Nephron progenitor cell (in vitro differentiated cells): Measurements from ENCODE around the gene PRPF40A.

ENCODE experiments used
- DNase-seq: peaks from one replicate; pipeline ENCODE4 v3.0.0; 2021
- H3K27ac Mint-ChIP-seq: 2 replicates; pipeline ENCODE4 v1.8.0; 2021; ENCODE audit warnings: mild to moderate bottlenecking, moderate library complexity, mixed read lengths
- H3K27me3 Mint-ChIP-seq: 2 replicates; pipeline ENCODE4 v1.8.0; 2021; ENCODE audit warnings: mild to moderate bottlenecking, low read depth, mixed read lengths; ENCODE audit not compliant: poor library complexity
- H3K36me3 Mint-ChIP-seq: 2 replicates; pipeline ENCODE4 v1.8.0; 2021; ENCODE audit warnings: low read depth, mixed read lengths
- H3K4me1 Mint-ChIP-seq: 2 replicates; pipeline ENCODE4 v1.8.0; 2021; ENCODE audit warnings: mixed read lengths
- H3K4me3 Mint-ChIP-seq: 2 replicates; pipeline ENCODE4 v1.8.0; 2021; ENCODE audit warnings: mild to moderate bottlenecking, moderate library complexity, mixed read lengths
- H3K9me3 Mint-ChIP-seq: 2 replicates; pipeline ENCODE4 v1.8.0; 2021; ENCODE audit warnings: mild to moderate bottlenecking, moderate library complexity, mixed read lengths
- TF ChIP-seq, protein P1 (sequence below): fragments of 200-600 bp; sonication (generic); IDR thresholded peaks from 2 replicates; pipeline ENCODE4 v1.5.0; 2021; ENCODE audit warnings: antibody characterized with exemption

Gene PRPF40A

GRCh38 chr2:152602750-152603149 is 114.5 kb downstream of the PRPF40A start:
- H3K27ac Mint-ChIP-seq = peak overlapping the region; percentile 7
- peaks cover 17% of the 10 kb centered on the region for H3K4me1 Mint-ChIP-seq
- TF ChIP-seq, protein P1, sequence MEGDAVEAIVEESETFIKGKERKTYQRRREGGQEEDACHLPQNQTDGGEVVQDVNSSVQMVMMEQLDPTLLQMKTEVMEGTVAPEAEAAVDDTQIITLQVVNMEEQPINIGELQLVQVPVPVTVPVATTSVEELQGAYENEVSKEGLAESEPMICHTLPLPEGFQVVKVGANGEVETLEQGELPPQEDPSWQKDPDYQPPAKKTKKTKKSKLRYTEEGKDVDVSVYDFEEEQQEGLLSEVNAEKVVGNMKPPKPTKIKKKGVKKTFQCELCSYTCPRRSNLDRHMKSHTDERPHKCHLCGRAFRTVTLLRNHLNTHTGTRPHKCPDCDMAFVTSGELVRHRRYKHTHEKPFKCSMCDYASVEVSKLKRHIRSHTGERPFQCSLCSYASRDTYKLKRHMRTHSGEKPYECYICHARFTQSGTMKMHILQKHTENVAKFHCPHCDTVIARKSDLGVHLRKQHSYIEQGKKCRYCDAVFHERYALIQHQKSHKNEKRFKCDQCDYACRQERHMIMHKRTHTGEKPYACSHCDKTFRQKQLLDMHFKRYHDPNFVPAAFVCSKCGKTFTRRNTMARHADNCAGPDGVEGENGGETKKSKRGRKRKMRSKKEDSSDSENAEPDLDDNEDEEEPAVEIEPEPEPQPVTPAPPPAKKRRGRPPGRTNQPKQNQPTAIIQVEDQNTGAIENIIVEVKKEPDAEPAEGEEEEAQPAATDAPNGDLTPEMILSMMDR = no peak

More at GRCh38 chr2:152602750-152603149, 114.5 kb downstream of the PRPF40A start:
- no peak overlapping the region for H3K4me3 Mint-ChIP-seq
- H3K36me3 Mint-ChIP-seq = peaks cover 31% of the 10 kb centered on the region
- H3K27me3 Mint-ChIP-seq = no peaks in the 10 kb centered on the region
- H3K9me3 Mint-ChIP-seq = no peaks in the 10 kb centered on the region
- no peak for DNase-seq
